Gastroesophageal sphincter (tissue), 3 donors: ENCODE results near the gene PRRX2.

Experiments
- EP300 ChIP-seq: sonication (generic); formaldehyde crosslinking; IDR thresholded peaks from one replicate; pipeline ENCODE4 v1.6.1; 2017; ENCODE audit warnings: antibody characterized with exemption, mild to moderate bottlenecking
- POLR2A ChIP-seq, 2 donors: fragments of 450-650 bp; IDR thresholded peaks; one replicate each; pipeline ENCODE4 v1.6.1; 2017; ENCODE audit warnings: antibody characterized with exemption in 2 of 2, mild to moderate bottlenecking in 2 of 2, moderate library complexity in 1 of 2
- POLR2AphosphoS5 ChIP-seq: sonication (generic); formaldehyde crosslinking; IDR thresholded peaks from one replicate; pipeline ENCODE4 v1.6.1; 2017; ENCODE audit warnings: antibody characterized with exemption
- TF ChIP-seq, protein P1 (sequence below), 4 experiments: fragments of 200-600 bp in 2 of 4; fragments of 450-650 bp in 2 of 4; sonication (generic) in 1 of 4; IDR thresholded peaks; one replicate each; pipeline ENCODE4 v1.5.1; 2017 to 2019; ENCODE audit warnings: antibody characterized with exemption in 4 of 4, mild to moderate bottlenecking in 2 of 4, moderate library complexity in 2 of 4

DNA sequence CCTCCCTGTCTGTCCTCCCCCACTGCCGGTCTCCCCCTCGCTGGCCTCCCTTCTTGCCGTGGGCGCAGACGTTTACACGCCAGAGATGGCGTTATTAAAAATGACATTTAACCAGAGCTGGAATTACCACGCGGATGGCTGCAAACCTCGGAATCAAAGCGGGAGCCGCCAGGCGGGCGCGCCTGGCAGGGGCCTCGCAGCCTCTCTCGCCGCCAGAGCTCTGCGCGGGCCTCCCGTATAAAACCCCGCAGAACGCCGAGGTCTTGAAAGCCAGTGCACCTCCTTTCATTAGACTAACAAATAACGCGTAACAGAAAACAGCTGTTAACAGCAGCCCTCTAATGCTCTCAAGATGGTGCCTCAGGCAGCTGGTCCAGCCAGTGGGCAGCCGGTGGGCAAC, 10.2 kb downstream of the PRRX2 start:
- TF ChIP-seq, protein P1, sequence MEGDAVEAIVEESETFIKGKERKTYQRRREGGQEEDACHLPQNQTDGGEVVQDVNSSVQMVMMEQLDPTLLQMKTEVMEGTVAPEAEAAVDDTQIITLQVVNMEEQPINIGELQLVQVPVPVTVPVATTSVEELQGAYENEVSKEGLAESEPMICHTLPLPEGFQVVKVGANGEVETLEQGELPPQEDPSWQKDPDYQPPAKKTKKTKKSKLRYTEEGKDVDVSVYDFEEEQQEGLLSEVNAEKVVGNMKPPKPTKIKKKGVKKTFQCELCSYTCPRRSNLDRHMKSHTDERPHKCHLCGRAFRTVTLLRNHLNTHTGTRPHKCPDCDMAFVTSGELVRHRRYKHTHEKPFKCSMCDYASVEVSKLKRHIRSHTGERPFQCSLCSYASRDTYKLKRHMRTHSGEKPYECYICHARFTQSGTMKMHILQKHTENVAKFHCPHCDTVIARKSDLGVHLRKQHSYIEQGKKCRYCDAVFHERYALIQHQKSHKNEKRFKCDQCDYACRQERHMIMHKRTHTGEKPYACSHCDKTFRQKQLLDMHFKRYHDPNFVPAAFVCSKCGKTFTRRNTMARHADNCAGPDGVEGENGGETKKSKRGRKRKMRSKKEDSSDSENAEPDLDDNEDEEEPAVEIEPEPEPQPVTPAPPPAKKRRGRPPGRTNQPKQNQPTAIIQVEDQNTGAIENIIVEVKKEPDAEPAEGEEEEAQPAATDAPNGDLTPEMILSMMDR (IDR thresholded peaks at IDR 0.05) = no peak
- TF ChIP-seq POLR2A (IDR thresholded peaks at IDR 0.05) = no peak
- TF ChIP-seq EP300 = no peak
- no peak for TF ChIP-seq POLR2AphosphoS5
